Esophagus squamous epithelium (tissue), 4 donors: Measurements from ENCODE around the gene MTRFR.

Source experiments
- CTCF ChIP-seq, 6 experiments: fragments of 450-650 bp in 4 of 6; fragments of 200-600 bp in 2 of 6; sonication (generic) in 2 of 6; IDR thresholded peaks; one replicate each; pipeline ENCODE4 v1.5.1; 2016 to 2019; ENCODE audit warnings: antibody characterized with exemption in 6 of 6, mild to moderate bottlenecking in 4 of 6, moderate library complexity in 4 of 6
- POLR2A ChIP-seq, 4 donors: fragments of 450-650 bp; IDR thresholded peaks; one replicate each; pipeline ENCODE4 v1.6.1; 2017; ENCODE audit warnings: antibody characterized with exemption in 4 of 4, mild to moderate bottlenecking in 4 of 4, moderate library complexity in 3 of 4

- no peak for TF ChIP-seq CTCF (IDR thresholded peaks at IDR 0.05)
- no peak for TF ChIP-seq POLR2A (IDR thresholded peaks at IDR 0.05)
Measured at GRCh38 chr12:123238330-123238682, 5.1 kb downstream of the MTRFR start.
